Astrocyte (in vitro differentiated cells and primary cell): ENCODE measurements around the gene LACC1.

Experiments used
- EZH2 ChIP-seq: IDR thresholded peaks from 2 replicates; pipeline ENCODE4 v1.6.1; 2012; ENCODE audit warnings: mild to moderate bottlenecking, low read length, inconsistent platforms; ENCODE audit not compliant: insufficient read depth
- TF ChIP-seq, protein P1 (sequence below): IDR thresholded peaks from 2 replicates; pipeline ENCODE4 v1.5.1; 2011; ENCODE audit warnings: low read depth, mild to moderate bottlenecking, inconsistent platforms, low read length, moderate library complexity; ENCODE audit not compliant: insufficient read depth

- TF ChIP-seq EZH2, result no peak
- TF ChIP-seq, protein P1, sequence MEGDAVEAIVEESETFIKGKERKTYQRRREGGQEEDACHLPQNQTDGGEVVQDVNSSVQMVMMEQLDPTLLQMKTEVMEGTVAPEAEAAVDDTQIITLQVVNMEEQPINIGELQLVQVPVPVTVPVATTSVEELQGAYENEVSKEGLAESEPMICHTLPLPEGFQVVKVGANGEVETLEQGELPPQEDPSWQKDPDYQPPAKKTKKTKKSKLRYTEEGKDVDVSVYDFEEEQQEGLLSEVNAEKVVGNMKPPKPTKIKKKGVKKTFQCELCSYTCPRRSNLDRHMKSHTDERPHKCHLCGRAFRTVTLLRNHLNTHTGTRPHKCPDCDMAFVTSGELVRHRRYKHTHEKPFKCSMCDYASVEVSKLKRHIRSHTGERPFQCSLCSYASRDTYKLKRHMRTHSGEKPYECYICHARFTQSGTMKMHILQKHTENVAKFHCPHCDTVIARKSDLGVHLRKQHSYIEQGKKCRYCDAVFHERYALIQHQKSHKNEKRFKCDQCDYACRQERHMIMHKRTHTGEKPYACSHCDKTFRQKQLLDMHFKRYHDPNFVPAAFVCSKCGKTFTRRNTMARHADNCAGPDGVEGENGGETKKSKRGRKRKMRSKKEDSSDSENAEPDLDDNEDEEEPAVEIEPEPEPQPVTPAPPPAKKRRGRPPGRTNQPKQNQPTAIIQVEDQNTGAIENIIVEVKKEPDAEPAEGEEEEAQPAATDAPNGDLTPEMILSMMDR, result no peak
These were observed 14.8 kb upstream of the LACC1 start for GRCh38 chr13:43864921-43865320.
